ENCODE measurements around the gene ADH1B. TPM values are rescaled to one million over a fixed set of nuclear protein-coding genes. Genes with fewer than 3 reads are reported as not detected.

ADH1B gene
- total and polyA plus RNA-seq, 10 donors: 39.3 to 330 (median 68.6) TPM

GRCh38 chr4:99300934-99301333 lies 20.3 kb downstream of the ADH1B start:
- peak in 1 of 3 donors; percentile 67 for TF ChIP-seq POLR2AphosphoS5 (IDR thresholded peaks at IDR 0.05)
- no peak for TF ChIP-seq POLR2A (IDR thresholded peaks at IDR 0.05)
- TF ChIP-seq, protein P1, sequence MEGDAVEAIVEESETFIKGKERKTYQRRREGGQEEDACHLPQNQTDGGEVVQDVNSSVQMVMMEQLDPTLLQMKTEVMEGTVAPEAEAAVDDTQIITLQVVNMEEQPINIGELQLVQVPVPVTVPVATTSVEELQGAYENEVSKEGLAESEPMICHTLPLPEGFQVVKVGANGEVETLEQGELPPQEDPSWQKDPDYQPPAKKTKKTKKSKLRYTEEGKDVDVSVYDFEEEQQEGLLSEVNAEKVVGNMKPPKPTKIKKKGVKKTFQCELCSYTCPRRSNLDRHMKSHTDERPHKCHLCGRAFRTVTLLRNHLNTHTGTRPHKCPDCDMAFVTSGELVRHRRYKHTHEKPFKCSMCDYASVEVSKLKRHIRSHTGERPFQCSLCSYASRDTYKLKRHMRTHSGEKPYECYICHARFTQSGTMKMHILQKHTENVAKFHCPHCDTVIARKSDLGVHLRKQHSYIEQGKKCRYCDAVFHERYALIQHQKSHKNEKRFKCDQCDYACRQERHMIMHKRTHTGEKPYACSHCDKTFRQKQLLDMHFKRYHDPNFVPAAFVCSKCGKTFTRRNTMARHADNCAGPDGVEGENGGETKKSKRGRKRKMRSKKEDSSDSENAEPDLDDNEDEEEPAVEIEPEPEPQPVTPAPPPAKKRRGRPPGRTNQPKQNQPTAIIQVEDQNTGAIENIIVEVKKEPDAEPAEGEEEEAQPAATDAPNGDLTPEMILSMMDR (IDR thresholded peaks at IDR 0.05 in 8 of 11, conservative IDR thresholded peaks at IDR 0.05 in 3 of 11): no peak
- 64 to 75% (median 71%) methylated on average over 4 of the region's 4 CpGs for WGBS, 5 donors
- peak overlapping the region in 1 of 8 donors; percentile 55 for H3K27ac ChIP-seq
- H3K9me3 ChIP-seq: peaks cover 0 to 31% (median 7%) of the 10 kb centered on the region in 8 donors
- no peak overlapping the region for H3K4me3 ChIP-seq
- intact Hi-C loops (cut with DNase I; ENCODE audit: low total_unique reads): no loop called here
- H3K27me3 ChIP-seq (replicated peaks in 1 of 7): no peaks in the 10 kb centered on the region
- H3K4me1 ChIP-seq: no peaks in the 10 kb centered on the region
- no peak for DNase-seq
- no peaks in the 10 kb centered on the region for H3K36me3 ChIP-seq

GRCh38 chr4:99293357-99293756 lies 27.8 kb downstream of the ADH1B start:
- Histone ChIP-seq H3K4me3 (no peak overlapping the region), H3K9me3 (peaks cover 0 to 44% (median 9%) of the 10 kb centered on the region in 8 donors), H3K27me3 (replicated peaks in 1 of 7) (no peaks in the 10 kb centered on the region), H3K36me3 (no peaks in the 10 kb centered on the region), H3K4me1 (no peaks in the 10 kb centered on the region), H3K27ac (no peak overlapping the region)
- TF ChIP-seq POLR2AphosphoS5 (IDR thresholded peaks at IDR 0.05): no peak
- WGBS, 5 donors: 76 to 92% (median 85%) methylated on average over 3 to 5 of the region's 5 CpGs
- intact Hi-C loops (cut with DNase I; ENCODE audit: low total_unique reads): no loop called here
- no peak for DNase-seq

DNA sequence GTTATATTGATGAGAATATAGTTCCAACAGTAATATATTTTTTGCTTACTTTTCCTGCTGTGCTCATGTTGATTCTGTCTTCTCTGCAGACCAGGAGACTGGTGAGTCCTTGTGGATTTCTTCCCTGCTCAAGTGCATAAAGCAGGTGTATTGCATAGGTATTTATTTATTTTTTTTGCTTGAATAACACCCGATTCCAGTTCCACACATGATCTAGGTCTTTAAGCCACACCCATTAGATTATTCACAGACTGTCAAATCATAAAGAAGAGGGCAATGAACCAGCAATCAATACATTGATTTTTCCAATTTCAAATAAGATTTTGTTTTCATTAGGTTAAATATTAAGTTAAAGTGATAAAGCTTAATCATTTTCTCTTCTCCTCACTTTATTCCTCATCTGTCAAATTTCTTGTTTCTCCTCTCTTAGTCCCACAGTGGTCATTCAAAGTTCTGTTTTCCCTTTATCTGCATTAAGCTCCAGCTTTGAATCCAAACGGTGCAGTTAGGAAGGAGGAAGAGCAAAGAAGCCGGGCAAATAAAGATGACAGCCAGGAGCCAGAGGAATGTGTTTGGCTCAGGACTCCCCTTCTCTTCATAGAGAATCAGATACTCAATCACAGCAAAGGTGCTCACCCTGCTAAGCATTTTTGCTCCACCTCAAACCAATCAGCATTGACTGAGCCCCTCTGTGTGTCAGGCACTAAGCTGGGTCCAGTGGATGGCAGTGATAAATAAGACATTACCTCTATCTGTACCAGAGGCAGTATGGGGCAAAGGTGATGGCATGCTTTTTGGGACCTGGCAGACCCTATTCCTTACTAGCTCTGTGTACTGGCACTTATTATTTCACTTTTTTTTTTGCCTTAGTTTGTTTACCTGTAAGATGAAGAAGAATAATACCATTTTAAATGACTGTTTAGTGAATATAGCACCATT lies 30.1 kb downstream of the ADH1B start, which contains the start of gene ADH1A:
ADH1A (minus strand) TSS at position 138 of the 939 bp plus-strand sequence; CDS start at position 67, 71 bp downstream.
- intact Hi-C loops (cut with DNase I; ENCODE audit: low total_unique reads): no loop called here
- Histone ChIP-seq H3K27ac (no peak within 1 kb of the TSS), H3K27me3 (replicated peaks in 1 of 7) (no peaks in the 10 kb centered on the region), H3K9me3 (peaks cover 0 to 27% (median 9%) of the 10 kb centered on the region in 8 donors), H3K4me3 (no peak within 1 kb of the TSS), H3K36me3 (no peaks in the 10 kb centered on the region), H3K4me1 (no peaks in the 10 kb centered on the region)
- 67 to 85% (median 72%) methylated on average over 3 of the region's 3 CpGs for WGBS, 5 donors
- no peak for DNase-seq
- TF ChIP-seq POLR2A (IDR thresholded peaks at IDR 0.05): no peak
- no peak for TF ChIP-seq POLR2AphosphoS5 (IDR thresholded peaks at IDR 0.05)
- TF ChIP-seq, protein P1 (IDR thresholded peaks at IDR 0.05 in 8 of 11, conservative IDR thresholded peaks at IDR 0.05 in 3 of 11): no peak

- H3K27ac ChIP-seq: no peak overlapping the region
Measured at GRCh38 chr4:99285387-99285786, 35.8 kb downstream of the ADH1B start.

More at GRCh38 chr4:99285387-99285786, 35.8 kb downstream of the ADH1B start:
- Histone ChIP-seq H3K4me3 (no peak overlapping the region), H3K27me3 (replicated peaks in 1 of 7) (no peaks in the 10 kb centered on the region), H3K9me3 (no peaks in the 10 kb centered on the region), H3K36me3 (no peaks in the 10 kb centered on the region), H3K4me1 (no peaks in the 10 kb centered on the region)
- DNase-seq: no peak
- TF ChIP-seq, protein P1 (IDR thresholded peaks at IDR 0.05 in 8 of 11, conservative IDR thresholded peaks at IDR 0.05 in 3 of 11): no peak
- no peak for TF ChIP-seq POLR2A (IDR thresholded peaks at IDR 0.05)
- TF ChIP-seq POLR2AphosphoS5 (IDR thresholded peaks at IDR 0.05): no peak
- intact Hi-C loops (cut with DNase I; ENCODE audit: low total_unique reads): no loop called here

Data from spleen (tissue), 11 donors.